Gastrocnemius medialis (tissue), 4 donors: Measurements from ENCODE around the gene TMEM187. TPM values are rescaled to one million over a fixed set of nuclear protein-coding genes. Genes with fewer than 3 reads are reported as not detected.
"Not testable (repeated sequence)": the region's sequence is repeated elsewhere in the genome, so short reads cannot be mapped to it uniquely, and the experiment has no call there.

Experiments
- ATAC-seq, 2 donors: fragments of 150-250 bp; one replicate each; pipeline ENCODE4 v1.9.1; 2016
- DNase-seq, 2 donors: peaks; one replicate each; pipeline ENCODE4 v3.0.0-alpha.2; 2019
- H3K27ac ChIP-seq, 4 donors: fragments of 200-600 bp; sonication (generic); 1 replicate in 1 of 4; 2 replicates in 3 of 4; pipeline ENCODE4 v1.5.1; 2016 to 2018; ENCODE audit warnings: mild to moderate bottlenecking in 2 of 4, moderate library complexity in 1 of 4
- H3K27me3 ChIP-seq, 3 donors: fragments of 200-600 bp; sonication (generic) in 2 of 3; 1 replicate in 1 of 3; 2 replicates in 2 of 3; pipeline versions ENCODE4 v1.5.1 to v1.6.0; 2016 to 2019; ENCODE audit warnings: mild to moderate bottlenecking in 1 of 3, moderate library complexity in 1 of 3
- H3K36me3 ChIP-seq, 2 donors: fragments of 200-600 bp; sonication (generic) in 1 of 2; one replicate each; pipeline ENCODE4 v1.5.1; 2017 to 2018
- H3K4me1 ChIP-seq, 2 donors: fragments of 200-600 bp; sonication (generic) in 1 of 2; one replicate each; pipeline ENCODE4 v1.5.1; 2016 to 2017; ENCODE audit warnings: mild to moderate bottlenecking in 2 of 2
- H3K4me3 ChIP-seq, 4 donors: fragments of 200-600 bp; sonication (generic) in 3 of 4; 1 replicate in 1 of 4; 2 replicates in 3 of 4; pipeline ENCODE4 v1.5.1; 2016 to 2019; ENCODE audit warnings: mild to moderate bottlenecking in 2 of 4
- H3K9me3 ChIP-seq, 3 donors: fragments of 200-600 bp; sonication (generic) in 2 of 3; 1 replicate in 1 of 3; 2 replicates in 2 of 3; pipeline ENCODE4 v1.5.1; 2016 to 2019
- CTCF ChIP-seq, 5 experiments: fragments of 450-650 bp in 3 of 5; fragments of 200-600 bp in 2 of 5; sonication (generic) in 2 of 5; IDR thresholded peaks in 4 of 5; conservative IDR thresholded peaks in 1 of 5; 1 replicate in 4 of 5; 2 replicates in 1 of 5; pipeline ENCODE4 v1.5.1; 2016 to 2019; ENCODE audit warnings: antibody characterized with exemption in 5 of 5, mild to moderate bottlenecking in 3 of 5, moderate library complexity in 3 of 5
- POLR2A ChIP-seq, 2 donors: fragments of 450-650 bp; IDR thresholded peaks; one replicate each; pipeline ENCODE4 v1.6.1; 2017; ENCODE audit warnings: antibody characterized with exemption in 2 of 2, mild to moderate bottlenecking in 2 of 2, moderate library complexity in 2 of 2
- in situ Hi-C, 4 donors: fragments of 200-750 bp; cut with MboI; loops; one replicate each; pipeline versions ENCODE4 v1.15.0 to v1.8.0; 2017; ENCODE audit warnings: low sequenced_read_pairs in 4 of 4
- intact Hi-C: fragments of 100-400 bp; cut with DNase I; formaldehyde crosslinking; loops from one replicate; pipeline ENCODE4 v1.15.1; 2023; ENCODE audit warnings: low total_unique reads
- total RNA-seq, 4 donors: library from RNA; depleted of rRNA; stranded (reverse); fragments of >200 nt; gene quantifications; one replicate each; pipeline versions ENCODE4 v1.1.0 to v1.2.3, GENCODE V29; 2016

Gene TMEM187
- total RNA-seq, 4 donors from 2014 or later = 1.3 to 8.6 (median 3.8) TPM

GRCh38 chrX:153992180-153992579 is 19.6 kb downstream of the TMEM187 start:
- H3K9me3 ChIP-seq = no peaks in the 10 kb centered on the region
- H3K4me1 ChIP-seq = no peaks in the 10 kb centered on the region
- H3K27ac ChIP-seq = no peak overlapping the region
- H3K36me3 ChIP-seq = no peaks in the 10 kb centered on the region
- DNase-seq (no peak), ATAC-seq (no peak)
- TF ChIP-seq CTCF (IDR thresholded peaks at IDR 0.05 in 4 of 5, conservative IDR thresholded peaks at IDR 0.05 in 1 of 5) (no peak), POLR2A (IDR thresholded peaks at IDR 0.05) (no peak)
- intact Hi-C loops = no loop called here
- H3K27me3 ChIP-seq = no peaks in the 10 kb centered on the region
- in situ Hi-C loops = no loop called here
- no peak overlapping the region for H3K4me3 ChIP-seq

GRCh38 chrX:153993079-153993478 is 20.5 kb downstream of the TMEM187 start:
- H3K27ac ChIP-seq = no peak overlapping the region
- H3K27me3 ChIP-seq = no peaks in the 10 kb centered on the region
- H3K9me3 ChIP-seq = no peaks in the 10 kb centered on the region
- no peak for ATAC-seq
- no peaks in the 10 kb centered on the region for H3K4me1 ChIP-seq
- H3K36me3 ChIP-seq = no peaks in the 10 kb centered on the region
- no peak for DNase-seq
- in situ Hi-C loops = no loop called here
- TF ChIP-seq POLR2A (IDR thresholded peaks at IDR 0.05) (no peak), CTCF (IDR thresholded peaks at IDR 0.05 in 4 of 5, conservative IDR thresholded peaks at IDR 0.05 in 1 of 5) (no peak)
- intact Hi-C loops = no loop called here
- no peak overlapping the region for H3K4me3 ChIP-seq

GRCh38 chrX:153993978-153994377 is 21.4 kb downstream of the TMEM187 start:
- Histone ChIP-seq H3K36me3 (no peaks in the 10 kb centered on the region), H3K9me3 (no peaks in the 10 kb centered on the region), H3K27ac (no peak overlapping the region), H3K4me1 (no peaks in the 10 kb centered on the region), H3K27me3 (no peaks in the 10 kb centered on the region), H3K4me3 (no peak overlapping the region)
- ATAC-seq (no peak), DNase-seq (no peak)
- in situ Hi-C loops = no loop called here
- TF ChIP-seq POLR2A (IDR thresholded peaks at IDR 0.05) (no peak), CTCF (IDR thresholded peaks at IDR 0.05 in 4 of 5, conservative IDR thresholded peaks at IDR 0.05 in 1 of 5) (no peak)
- intact Hi-C loops = no loop called here

- H3K9me3 ChIP-seq, H3K4me3 ChIP-seq, H3K4me1 ChIP-seq, intact Hi-C loops, H3K27ac ChIP-seq, ATAC-seq, DNase-seq, in situ Hi-C loops, H3K36me3 ChIP-seq, H3K27me3 ChIP-seq: not testable (repeated sequence)
These were observed 21.8 kb downstream of the TMEM187 start for GRCh38 chrX:153994398-153994797.

GRCh38 chrX:153995504-153995903 is 22.9 kb downstream of the TMEM187 start:
- H3K36me3 ChIP-seq = no peaks in the 10 kb centered on the region
- H3K4me3 ChIP-seq = no peak overlapping the region
- no peaks in the 10 kb centered on the region for H3K9me3 ChIP-seq
- no peak overlapping the region for H3K27ac ChIP-seq
- no peaks in the 10 kb centered on the region for H3K27me3 ChIP-seq
- ATAC-seq (no peak), DNase-seq (no peak)
- intact Hi-C loops (no loop called here), in situ Hi-C loops (no loop called here)
- no peaks in the 10 kb centered on the region for H3K4me1 ChIP-seq
- no peak for TF ChIP-seq POLR2A (IDR thresholded peaks at IDR 0.05)
- TF ChIP-seq CTCF (IDR thresholded peaks at IDR 0.05 in 4 of 5, conservative IDR thresholded peaks at IDR 0.05 in 1 of 5) = no peak
